Right lobe of liver (tissue), 4 donors: ENCODE measurements around the gene NUDT7.

Experiments
- POLR2A ChIP-seq: fragments of 450-650 bp; IDR thresholded peaks from one replicate; pipeline ENCODE4 v1.6.1; 2017; ENCODE audit warnings: antibody characterized with exemption, mild to moderate bottlenecking
- TF ChIP-seq, protein P1 (sequence below), 4 donors: fragments of 200-600 bp in 3 of 4; fragments of 450-650 bp in 1 of 4; IDR thresholded peaks; one replicate each; pipeline versions ENCODE4 v1.5.1 to v1.8.0; 2016 to 2022; ENCODE audit warnings: antibody characterized with exemption in 4 of 4, mild to moderate bottlenecking in 2 of 4
- donor health status: DM: no; HTN: no; CAD: no.
- donor health status: DM: no; HTN: no; CAD: no.
- donor health status: DM: no; HTN: yes; CAD: no.

DNA sequence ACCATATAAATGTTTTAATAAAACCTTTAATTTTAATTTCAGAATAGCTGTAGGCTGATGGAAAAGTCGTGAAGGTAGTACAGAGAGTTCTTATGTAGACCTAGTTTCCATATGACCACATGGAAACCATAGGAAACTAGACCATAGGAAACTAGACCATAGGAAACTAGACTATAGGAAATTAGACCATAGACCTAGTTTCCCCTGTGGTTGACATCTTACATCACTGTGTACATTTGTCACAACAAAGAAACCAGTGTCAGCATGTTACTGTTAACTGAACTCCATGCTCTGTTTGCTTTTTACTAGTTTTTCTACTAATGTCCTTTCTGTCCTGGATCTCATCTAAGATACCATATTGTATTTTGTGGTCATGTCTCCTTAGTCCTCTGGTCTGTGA lies 14.6 kb downstream of the NUDT7 start:
- TF ChIP-seq, protein P1, sequence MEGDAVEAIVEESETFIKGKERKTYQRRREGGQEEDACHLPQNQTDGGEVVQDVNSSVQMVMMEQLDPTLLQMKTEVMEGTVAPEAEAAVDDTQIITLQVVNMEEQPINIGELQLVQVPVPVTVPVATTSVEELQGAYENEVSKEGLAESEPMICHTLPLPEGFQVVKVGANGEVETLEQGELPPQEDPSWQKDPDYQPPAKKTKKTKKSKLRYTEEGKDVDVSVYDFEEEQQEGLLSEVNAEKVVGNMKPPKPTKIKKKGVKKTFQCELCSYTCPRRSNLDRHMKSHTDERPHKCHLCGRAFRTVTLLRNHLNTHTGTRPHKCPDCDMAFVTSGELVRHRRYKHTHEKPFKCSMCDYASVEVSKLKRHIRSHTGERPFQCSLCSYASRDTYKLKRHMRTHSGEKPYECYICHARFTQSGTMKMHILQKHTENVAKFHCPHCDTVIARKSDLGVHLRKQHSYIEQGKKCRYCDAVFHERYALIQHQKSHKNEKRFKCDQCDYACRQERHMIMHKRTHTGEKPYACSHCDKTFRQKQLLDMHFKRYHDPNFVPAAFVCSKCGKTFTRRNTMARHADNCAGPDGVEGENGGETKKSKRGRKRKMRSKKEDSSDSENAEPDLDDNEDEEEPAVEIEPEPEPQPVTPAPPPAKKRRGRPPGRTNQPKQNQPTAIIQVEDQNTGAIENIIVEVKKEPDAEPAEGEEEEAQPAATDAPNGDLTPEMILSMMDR (IDR thresholded peaks at IDR 0.05), result no peak
- TF ChIP-seq POLR2A, result no peak
